AG20443 (cell line): ENCODE data around the gene FUBP1.
"Not testable (repeated sequence)": the region's sequence is repeated elsewhere in the genome, so short reads cannot be mapped to it uniquely, and the experiment has no call there.

Experiments used
- DNase-seq: peaks from one replicate; pipeline ENCODE4 v3.0.0; 2012; ENCODE audit warnings: low spot score, mixed read lengths

The FUBP1 gene, protein sequence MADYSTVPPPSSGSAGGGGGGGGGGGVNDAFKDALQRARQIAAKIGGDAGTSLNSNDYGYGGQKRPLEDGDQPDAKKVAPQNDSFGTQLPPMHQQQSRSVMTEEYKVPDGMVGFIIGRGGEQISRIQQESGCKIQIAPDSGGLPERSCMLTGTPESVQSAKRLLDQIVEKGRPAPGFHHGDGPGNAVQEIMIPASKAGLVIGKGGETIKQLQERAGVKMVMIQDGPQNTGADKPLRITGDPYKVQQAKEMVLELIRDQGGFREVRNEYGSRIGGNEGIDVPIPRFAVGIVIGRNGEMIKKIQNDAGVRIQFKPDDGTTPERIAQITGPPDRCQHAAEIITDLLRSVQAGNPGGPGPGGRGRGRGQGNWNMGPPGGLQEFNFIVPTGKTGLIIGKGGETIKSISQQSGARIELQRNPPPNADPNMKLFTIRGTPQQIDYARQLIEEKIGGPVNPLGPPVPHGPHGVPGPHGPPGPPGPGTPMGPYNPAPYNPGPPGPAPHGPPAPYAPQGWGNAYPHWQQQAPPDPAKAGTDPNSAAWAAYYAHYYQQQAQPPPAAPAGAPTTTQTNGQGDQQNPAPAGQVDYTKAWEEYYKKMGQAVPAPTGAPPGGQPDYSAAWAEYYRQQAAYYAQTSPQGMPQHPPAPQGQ

DNA sequence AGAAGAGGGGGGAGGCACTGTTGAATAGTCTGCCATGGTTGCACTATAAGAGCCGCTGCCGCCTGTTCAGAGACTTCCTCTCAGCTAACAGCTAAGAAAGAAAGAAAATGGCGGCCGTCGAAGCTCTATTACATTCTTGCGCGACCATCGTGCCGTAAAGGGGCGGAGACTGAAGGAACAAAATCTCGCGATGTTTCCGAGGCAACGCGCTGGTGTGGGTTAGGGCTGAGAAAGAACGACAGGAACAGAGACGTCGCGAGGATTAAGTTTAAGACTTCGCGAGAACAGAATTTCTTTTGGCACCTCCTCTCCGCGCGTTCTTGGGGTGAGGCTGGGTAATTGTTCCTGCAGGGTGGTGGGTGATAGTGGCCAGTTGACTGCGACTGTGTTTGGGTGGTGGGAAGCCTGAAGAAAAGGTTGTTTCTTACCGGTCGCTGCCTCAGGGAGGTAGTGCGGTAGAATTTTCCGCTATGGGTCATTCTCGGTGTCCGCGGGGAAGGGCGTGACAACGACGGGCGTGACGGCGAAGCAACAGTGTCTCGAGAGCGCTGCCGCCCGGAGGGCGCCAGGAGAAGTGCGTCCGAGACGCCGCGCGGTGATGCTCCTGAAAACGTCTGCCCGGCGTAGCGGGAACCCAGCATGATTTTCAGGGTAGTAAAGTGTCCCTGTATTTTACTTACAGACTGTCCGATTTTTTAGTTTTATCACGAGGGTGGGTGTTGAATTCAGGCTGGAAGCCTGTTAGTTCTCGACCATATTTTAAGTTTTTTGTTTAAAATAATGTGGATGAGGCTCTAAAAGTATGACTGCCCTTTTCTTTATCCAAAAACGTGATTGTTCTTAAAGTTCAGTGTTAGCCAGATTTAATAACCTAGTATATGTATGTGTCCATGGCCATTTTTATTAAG, at the start of gene FUBP1:
Gene FUBP1, minus strand, starts transcription at position 104 of the 908 bp plus-strand sequence. Its CDS starts 68 bp downstream, at position 36.
- DNase-seq, result peak; percentile 93

DNA sequence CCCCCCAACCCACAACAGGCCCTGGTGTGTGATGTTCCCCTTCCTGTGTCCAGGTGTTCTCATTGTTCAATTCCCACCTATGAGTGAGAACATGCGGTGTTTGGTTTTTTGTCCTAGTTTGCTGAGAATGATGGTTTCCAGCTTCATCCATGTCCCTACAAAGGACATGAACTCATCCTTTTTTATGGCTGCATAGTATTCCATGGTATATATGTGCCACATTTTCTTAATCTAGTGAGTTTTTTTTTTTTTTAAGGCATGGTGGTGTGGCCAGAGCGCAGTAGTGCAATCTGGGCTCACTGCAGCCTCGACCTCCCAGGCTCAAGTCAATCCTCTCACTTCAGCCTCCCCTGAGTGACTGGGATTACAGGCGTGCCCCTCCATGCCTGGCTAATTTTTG, 42.3 kb upstream of the FUBP1 start:
- DNase-seq, result not testable (repeated sequence)

DNA sequence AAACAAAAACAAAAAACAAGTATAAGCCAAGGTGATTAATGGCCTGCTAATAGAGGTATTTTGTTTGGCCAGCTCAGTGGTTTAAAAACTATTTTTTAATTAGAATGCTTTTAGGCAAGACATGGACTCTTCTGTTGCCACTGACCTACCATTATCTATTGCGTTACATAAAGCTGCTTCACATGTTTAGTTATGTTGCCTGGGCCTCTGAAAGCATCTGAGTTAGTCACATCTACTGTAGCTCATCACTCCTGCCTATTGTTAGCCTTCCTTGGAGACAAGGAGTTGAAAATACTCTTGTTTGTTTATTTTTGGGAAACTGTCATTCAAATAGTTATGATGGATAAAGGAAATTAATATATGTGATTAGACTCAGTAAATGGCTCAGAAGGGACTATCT, 40.2 kb upstream of the FUBP1 start:
- no peak for DNase-seq

DNA sequence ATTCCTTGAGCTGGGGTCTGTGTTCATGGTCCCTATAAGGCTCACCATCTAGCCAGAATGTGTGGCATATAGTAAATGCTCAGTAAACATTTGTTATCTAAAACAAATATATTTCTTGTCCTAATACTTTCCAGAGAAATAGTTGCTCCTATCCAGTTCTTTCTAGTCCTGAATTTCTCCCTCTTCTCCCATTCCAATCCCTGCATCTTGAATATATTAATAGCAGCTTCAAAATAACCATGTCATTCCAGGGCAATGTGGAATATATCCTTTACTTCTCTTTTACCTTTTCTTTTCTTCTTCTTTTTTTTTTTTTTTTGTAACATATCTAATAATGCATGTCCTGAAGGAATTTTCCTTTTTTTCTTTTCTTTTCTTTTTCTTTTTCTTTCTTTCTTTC, 36.3 kb upstream of the FUBP1 start:
- DNase-seq, result no peak

DNA sequence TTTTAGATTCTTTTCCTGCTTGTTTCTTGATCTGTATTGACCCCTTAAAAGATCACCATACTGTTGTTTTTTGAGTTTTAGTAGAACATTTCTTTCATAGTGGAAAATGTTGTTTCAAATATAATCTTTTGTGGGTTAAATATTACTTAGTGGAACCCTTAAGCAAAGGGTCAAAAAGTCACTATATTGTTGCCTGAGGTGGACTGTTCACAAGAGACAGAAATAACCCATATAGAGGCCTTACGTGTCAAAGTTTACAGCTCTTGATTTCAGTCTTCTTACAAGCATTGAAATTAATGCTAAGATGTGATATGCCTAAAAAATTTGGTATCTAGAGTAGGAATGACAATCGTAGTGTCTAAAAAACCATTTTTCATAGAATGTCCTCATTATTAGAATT, 32.2 kb upstream of the FUBP1 start:
- DNase-seq, result no peak

DNA sequence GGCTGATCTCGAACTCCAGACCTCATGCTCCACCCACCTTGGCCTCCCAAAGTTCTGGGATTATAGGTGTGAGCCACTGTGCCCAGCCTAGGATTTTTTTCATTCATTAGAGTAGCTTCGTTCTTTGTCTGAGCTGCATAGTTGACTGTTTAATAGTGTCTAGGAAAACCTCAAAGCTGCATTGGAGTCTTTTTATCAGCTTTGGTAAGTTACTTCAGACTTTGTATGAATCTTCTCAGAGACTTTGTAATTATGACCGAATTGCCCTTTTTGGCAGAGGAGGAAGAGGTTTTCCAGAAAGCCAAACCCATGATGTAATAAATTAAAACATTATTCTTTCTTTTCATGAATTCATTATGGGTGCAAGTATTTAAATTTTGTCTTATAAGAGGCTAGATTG, 31.0 kb upstream of the FUBP1 start:
- peak; percentile 26 for DNase-seq

DNA sequence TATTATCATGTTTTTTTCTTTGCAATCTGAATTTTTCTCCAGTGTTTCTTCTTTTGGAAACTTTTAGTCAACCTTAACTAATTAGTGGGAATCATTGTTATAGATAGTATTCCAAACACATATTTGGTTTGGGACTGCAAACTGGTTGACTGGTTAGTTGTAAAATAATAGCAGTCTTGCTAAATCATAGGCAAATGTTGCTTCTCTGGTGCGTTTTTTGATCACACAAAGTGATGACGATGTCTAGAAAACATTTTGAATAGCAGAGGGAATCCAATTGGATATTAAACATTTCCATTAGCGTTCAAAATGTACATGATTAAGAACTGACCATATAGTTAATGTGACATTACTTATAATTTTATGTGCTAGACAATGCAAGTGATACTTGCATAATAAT, 30.4 kb upstream of the FUBP1 start:
- DNase-seq, result no peak

DNA sequence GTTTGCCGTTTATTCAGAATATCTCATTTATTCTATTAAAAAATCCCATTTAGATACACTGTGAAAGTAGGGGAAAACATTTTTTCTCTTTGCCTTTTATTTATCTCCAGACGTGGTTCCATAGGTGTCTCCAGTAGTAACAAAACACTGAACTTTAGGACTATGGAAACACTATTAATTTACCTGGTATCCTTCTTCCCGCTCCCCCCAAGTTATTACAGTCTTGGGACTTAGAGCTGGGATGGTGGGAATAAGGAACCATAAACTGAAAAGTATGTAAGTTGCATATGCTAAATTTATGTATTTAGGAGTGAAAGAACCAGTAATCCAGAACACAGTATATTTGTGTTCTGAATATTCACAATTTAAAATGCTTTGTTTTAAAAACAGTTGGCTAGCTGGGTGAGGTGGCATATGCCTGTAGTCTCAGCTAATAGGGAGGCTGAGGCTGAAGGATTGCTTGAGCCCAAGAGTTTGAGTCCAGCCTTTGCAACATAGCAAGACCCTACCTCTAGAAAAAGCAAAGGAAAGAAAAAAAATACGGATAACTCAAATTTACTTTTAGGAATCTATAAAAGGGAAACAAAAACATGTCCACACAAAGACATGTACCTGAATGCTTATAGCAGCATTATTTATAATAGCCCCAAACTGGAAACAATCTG, 28.9 kb upstream of the FUBP1 start:
- no peak for DNase-seq

DNA sequence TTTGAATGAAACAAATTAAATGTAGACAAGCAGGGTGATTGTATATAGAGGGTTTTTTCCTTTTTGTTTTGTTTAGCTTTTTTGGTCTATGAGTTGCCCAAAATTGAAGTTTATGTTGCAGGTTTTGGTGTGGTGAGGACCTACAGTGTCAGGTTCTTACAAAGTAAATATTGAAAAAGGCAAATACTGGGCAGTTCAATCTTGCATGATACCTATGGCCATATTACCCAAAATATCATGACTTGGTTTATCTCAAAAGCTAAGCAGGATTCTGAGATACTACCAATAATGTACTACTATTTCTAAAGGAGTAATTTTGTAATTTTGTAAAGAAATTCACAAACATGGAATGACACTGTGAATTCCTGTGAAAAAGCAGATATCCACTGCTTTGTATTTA, 27.6 kb upstream of the FUBP1 start:
- DNase-seq, result no peak

DNA sequence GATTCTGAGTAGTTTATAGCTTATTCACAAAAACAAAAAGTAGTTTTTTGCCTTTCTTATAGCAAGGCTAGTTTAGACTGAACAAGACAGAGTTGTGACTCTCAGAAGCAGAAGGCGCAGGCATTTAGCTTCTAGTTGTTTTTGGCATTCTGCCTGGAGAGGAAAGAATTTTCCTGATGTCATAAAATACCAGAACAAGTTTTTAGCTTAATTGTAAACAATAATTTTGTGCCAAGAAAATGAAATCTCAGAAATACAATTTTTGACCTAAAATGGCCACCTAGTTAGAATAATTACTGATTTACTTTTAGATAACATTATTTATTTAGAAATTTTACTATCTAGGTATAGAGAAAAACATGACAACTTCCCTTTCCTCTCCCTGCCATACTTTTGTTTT, 26.9 kb upstream of the FUBP1 start:
- DNase-seq, result peak; percentile 52

DNA sequence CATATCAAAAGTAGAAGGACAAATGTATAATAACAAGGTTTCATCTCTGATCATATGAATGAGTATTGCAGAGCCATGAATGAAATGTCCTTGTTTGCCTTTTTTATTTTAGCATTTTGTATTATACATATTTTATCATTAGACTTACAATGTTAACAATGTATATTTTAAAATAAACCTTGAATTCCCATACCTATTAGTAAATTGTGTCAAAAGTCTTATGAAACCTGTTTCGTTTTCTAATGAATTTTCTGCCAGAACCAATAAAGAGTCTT, 26.5 kb upstream of the FUBP1 start:
- DNase-seq, result no peak

DNA sequence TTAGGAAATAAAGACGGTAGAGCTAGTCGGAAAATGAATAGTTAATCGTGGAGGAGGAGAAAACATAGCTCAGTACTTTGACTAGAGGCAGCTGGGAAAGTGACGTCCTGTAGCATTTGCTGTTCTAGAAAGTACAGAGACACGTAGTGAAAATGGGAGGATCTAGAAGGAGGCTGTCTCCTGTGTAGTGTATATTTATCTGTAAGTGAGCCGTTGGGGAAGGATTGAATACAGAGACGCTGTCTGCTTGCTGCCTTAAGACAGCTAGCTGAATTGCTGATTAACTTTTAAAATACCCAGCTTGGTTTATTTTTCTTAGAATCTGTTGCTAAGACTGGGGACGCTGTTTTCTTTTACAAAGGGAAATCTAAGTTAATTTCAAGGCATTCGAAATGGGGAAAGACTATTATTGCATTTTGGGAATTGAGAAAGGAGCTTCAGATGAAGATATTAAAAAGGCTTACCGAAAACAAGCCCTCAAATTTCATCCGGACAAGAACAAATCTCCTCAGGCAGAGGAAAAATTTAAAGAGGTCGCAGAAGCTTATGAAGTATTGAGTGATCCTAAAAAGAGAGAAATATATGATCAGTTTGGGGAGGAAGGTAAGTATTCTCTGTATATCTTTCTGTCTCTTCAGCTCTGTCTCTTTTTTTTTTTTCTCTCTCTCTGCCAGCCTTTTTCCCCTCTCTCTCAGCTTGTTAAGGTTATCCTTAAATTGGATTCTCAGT, 26.0 kb upstream of the FUBP1 start, which contains the start of gene DNAJB4:
Gene DNAJB4, plus strand, starts transcription at position 221 of the 729 bp plus-strand sequence. Its CDS starts 172 bp downstream, at position 393.
- DNase-seq, result peak; percentile 80

DNA sequence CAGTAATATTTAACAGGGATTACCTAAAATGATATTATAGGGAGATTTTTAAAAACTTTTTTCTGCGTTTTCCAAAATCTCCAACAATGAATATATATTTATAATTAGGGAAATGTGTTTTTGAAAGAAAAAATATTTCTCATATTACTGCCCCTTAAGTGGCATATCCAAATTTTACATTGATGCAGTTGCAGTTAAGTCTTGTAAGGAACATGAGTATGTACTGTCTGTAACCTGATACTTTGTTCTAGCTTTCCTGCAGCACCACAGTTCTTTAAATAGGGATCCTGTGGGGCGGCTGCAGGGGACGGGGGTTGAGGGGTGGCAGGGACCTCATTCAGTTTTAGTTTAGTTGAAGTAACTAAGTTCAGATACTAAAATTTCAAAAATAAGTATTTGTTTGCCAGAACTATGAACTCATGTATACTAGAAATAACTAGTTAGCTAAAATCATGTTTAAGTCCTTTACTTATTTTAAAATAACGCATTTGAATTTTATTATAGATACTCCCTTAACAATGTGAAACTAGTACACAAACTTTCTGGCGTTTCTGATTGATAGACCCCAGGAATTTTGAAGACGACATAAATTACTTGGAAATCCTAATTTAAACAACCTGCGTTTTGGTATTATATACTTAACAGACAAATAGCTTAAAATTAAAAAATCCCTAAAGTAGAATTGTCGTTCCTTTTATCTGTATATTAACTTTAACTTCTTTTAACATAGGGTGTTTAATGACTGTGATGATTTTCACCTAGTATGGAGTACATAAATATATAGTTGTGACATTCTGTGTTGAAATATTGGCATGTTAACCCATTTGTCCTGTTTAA, 25.2 kb upstream of the FUBP1 start:
- peak; percentile 44 for DNase-seq

DNA sequence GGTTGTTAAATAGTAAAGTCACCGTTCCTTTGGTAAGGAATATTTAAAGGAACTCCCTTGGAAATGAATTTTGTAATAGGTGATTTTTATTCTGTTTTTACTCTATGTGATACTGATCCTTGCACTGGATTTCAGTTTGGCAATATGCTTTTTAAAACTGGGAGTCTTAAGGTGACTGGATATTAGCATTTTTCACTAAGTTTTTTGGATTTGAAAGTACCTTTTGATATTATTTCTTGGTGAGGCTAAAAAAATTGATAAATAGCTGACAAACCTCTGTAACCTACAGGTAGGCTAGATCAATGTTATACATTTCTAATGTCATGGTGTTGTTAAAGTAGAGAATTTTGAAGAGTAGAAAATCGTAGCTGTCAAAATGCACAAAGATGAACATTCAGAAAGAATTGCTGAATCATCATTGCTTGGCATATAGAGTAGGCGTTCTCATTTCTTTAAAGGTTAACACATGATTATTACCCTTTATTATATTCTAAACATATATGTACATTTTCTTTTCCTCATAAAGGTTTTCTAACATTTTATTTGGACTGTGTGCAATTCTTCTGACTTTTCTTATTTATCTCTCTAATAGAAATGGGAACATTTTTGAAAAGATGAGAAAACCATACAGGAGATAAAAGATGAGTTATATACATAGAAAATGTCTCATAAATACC, 24.3 kb upstream of the FUBP1 start:
- DNase-seq, result no peak

DNA sequence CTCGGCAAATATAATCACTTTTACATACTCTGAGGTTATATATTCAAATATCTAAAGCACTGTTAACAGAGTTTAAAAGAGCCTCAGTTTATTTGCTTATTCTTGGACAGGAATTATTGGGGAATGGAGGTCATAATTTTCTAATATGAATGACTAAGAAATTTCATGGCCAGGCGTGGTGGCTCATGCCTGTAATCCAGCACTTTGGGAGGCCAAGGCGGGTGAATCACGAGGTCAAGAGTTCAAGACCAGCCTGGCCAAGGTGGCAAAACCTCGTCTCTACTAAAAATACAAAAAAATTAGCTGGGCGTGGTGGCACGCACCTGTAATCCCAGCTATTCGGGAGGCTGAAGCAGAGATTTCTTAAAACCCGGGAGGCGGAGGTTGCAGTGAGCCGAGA, 21.7 kb upstream of the FUBP1 start:
- not testable (repeated sequence) for DNase-seq

DNA sequence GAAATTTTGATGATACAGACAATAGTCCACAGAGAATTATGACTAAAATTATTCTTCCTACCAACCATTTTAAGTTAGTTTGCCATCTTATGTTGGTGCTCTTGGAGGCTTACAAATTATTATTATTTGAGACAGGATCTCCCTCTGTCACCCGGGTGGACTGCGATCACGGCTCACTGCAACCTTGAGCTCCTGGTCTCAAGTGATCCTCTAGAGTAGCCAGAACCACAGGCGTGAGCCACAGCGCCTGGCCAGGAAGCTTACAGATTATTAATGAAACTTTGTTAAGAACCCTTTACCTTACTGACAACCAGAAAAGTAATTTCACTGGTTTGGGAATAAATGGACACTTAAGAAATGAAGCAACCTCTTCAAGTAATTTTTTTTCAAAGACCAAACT, 17.9 kb upstream of the FUBP1 start:
- DNase-seq, result no peak

DNA sequence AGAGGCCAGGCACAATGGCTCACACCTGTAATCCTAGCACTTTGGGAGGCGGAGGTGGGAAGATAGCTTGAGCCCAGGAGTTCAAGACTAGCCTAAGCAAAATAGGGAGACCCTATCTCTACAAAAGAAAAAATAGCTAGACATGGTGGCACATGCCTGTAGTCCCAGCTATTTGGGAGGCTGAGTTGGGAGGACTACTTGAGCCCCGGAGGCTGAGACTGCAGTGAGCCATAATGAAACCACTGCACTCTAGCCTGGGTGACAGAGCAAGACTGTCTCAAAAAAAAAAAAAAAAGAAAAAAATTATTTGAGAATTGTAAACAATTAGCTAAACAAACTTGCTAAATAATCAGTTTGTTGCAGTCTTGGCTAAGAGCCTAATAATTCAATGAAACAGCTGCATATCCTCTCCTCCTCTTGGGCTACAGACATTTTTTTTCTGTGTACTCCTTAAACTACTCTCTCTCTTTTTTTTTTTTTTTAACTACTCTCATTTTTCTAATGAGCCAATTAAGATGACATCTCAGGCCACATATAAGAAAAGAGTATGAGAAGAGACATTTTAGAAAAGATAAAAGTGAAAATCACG, 15.3 kb upstream of the FUBP1 start:
- no peak for DNase-seq

DNA sequence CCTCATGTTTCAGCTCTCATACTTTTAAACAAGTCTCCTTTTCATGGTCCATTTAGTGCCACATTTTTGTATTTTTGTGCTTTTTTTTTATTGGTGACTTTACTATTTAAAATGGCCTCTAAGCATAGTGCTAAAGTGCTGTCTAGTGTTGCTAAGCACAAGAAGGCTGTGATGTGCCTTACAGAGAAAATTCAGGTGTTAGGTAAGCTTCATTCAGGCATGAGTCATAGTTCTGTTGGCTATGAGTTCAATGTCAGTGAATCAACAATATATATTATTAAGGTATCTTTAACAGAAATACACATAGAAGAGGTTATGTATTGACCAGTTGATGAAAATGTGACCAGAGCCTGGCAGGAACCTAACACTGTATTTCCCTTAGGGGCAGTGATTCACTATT, 12.8 kb upstream of the FUBP1 start:
- no peak for DNase-seq

DNA sequence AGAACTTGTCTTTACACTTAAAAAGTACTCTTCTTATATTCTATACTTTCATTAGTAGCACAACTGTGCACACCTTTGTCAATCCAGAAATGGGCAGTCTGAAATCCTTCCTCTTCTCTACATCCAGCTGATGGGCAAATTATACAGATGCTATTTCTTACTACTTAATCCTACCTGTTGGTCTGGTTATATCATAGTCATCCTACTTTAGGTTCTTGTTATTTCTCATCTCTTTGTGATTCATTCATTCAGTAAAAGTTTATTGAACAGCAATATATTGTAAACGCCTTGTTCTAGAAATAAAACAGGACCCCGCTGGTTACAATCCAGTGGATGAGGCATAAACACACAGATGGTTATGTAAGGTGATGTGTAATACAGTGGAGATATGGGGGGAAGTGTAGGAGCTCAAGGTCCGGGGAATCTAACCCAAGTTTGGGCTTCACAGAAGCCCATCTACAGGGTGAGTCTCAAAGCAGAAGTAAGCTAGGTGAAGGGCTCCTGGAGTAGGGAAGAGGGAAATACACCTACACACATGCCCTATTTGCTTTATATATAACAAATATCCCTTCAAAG, 11.8 kb upstream of the FUBP1 start:
- DNase-seq, result no peak
